CD4-positive, alpha-beta T cell treated with Interleukin-4 for 4 hours (primary cell): ENCODE results near the gene PITX1.

ENCODE experiments used
- DNase-seq: peaks from one replicate; pipeline ENCODE4 v3.0.0-alpha.2; 2020

Gene PITX1

DNA sequence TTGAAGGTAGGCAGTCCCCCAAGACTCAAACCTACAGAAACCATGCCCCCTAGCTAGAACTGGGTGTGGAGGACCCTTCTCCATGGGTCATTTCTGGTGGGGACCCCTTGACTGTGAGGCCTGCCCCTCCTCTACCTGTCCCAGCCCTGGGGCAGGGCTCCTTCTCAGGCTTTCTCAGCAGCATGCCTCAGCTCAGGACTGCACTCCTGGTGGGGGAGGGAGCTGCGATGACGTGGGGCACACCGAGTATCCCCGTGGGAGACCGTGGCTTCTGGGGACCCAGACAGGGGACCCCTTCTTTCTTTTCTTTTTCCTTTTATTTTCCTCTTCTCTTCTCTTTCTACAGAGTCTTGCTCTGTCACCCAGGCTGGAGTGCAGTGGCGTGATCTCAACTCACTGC is 27.0 kb upstream of the PITX1 start:
- DNase-seq: no peak

DNA sequence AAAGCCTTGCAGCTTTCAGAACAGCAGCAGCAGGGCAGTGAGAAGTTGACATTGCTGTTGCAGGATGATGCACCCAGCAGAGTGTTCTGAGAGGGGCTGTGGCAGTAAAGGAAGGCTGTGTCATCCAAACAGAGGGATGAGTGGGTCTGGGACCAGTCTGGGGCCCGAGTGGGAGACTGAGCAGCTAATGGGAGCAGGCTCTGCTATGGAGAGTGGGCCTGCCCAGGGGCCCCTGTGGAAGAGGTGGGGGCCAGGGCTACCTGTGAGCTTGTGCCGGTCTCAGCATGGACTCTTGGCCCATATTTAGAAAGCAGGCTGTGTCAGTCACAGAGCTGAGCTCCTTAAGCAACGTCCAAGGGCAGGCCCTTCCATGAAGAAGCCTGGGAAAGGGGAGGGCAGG is 26.0 kb upstream of the PITX1 start:
- DNase-seq: no peak

DNA sequence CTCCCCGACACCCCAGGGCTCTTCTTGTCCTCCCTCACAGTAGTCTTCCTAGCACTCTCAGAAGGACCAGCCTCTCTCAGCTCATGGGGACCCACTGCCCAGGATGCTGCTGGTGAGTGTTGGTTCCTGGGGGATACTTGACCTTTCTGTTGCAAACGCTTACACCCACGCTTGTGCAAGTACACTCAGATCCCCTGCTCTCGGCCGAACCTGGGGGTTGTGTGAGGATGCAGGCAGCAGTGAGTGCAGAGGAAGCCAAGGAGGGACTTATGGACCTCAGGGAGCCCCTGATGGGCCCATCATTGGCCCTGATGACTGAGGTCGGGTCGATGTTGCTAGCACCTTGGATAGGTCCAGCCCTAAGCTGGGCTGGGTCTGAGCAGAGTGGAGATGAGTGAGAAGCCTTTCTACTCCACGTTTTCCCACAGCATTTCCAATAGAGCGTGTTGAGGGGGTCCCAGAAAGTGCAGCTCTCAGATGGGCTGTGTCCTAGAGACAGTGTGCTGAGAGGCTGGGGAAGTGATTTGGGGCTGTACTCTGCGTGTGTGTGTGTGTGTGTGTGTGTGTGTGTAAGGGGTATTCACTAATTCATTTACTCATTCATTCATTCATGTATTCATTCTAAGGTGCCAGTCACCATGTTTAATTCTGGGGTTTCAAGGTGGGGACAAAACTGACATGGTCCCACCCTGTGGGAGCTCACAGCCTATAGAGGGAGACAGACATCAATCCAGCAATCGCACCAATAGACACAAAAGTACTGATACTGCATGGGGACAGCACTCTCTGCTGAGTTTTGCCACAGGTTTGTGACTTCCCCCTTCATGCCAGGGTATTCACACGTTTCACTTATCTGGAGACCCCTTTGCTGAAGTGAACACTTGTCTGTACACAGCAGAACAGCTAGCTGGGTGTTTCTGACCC is 25.2 kb upstream of the PITX1 start:
- no peak for DNase-seq

DNA sequence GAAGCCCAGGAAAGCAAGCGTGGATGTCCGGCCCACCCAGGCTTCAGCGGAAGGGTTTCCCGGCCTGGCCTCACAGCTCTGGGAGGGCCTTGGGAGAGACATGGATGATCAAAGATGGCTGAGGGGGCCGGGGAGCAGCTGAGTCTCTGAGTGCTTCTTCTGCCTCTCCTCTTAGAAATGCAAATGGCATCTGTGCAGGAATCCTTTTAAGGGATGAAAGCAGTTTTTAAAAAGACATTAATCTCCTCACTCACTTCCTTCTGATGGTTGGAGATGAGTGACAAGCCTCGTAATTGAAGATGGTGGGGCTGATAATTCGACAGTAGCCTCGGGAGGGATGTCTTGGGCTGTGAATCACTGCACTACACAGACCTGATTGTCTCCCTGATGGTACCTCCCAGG is 24.3 kb upstream of the PITX1 start:
- no peak for DNase-seq

DNA sequence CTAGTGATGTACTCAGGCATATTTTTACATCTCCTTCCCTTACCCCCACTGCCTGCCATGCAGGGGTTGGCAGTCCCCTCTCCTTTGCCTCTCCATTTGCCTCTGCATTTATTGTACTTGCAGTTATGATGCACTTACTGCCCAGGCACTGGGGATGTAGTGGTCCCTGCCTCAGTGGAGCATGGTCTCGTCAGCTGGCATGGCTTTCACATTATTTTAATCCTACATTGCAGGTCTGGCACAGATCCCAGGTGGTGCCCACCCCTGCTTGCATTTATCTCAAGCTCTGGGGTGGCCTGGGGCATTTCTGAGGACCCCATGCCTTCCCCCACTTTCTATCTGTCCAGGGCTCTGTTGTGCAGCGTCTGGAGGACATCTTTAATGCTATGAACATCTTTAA is 23.2 kb upstream of the PITX1 start:
- DNase-seq: no peak

DNA sequence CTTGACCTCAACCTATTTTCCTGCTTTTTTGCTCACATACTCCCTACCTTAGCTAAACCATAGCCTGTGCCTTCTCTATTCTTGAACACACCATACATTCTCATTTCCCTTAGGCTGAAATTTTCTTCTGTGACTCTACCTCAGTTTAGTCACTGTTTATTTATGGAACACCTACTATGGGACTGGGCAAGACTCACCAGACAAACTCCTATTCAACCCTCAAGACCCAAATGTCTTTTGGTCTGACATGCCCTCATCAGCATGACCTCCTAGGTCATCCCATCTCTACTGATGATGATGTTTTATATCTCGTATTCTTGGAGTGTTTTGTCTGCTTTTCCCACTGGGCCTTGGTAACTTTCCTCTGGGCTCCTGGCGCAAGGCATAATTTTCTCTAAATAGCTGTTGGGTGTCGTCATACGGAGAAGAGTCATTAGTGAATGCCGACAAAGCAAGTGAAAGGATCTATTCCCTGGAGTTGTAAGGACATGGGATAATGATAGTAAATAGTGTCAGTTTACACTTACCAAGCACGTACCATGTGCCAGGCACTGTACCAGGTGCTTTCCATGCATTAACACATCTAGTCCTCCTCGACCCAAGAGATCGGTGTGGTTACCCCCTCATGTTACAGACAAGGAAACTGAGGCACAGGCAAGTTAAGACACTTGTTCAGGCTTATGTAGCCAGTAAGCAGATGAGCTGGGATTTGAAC is 22.4 kb upstream of the PITX1 start:
- DNase-seq: no peak

DNA sequence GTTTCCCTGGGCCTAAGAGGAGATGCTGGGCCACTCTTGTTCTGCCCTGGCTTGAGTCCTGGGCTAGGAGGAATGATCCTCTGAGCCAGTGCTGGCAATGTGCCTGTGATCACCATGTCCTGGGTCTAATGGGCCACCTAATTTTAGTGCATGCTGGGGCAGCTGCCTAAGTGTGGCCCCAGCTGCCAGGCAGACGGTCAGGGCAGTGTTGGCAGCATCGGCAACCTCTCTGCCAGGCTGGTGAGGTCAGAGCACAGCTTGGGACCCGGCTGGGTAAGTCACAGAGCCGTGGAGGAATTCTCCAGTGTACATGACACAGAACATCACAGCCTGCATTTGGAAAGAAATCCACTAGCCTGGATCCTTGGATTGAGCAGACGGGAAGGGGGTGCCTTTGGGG is 21.4 kb upstream of the PITX1 start:
- DNase-seq: no peak

DNA sequence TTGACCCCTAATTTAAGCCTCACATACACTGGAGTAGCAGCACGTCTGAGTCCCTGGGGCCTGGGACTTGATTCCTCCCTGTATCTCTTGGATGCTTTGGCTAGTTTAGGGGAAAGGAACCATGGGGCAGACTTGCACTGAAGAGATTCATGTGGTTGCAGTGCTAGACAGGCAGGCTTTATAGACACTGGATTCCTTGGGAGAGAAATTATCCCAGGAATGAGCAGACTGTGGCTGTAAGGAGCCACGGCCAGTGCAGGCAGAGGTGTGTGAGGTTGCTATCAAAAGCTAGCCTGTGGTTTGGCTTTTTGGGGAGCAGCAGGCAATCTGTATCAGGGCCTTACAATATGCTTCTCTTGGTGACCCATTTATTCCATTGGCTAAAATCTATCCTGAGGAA is 20.5 kb upstream of the PITX1 start:
- no peak for DNase-seq

DNA sequence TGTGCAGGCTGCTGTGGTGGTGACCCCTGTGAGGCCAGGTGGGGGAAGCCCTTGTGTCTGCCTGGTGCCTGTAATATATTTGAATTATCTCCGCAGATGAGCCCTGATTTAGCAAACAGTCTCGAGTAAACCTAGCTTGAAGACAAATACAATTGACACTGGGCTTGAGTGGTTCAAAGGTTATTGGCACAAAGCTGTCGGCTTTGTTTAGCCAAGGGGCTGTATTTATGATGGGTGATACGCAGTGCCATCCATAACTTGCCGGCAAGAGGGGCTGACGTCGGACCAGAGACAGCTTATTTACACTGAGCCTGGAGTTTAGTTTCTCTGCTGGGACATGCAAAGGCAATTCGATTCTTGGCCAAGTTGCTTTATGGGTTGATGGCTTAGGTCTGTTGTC is 20.0 kb upstream of the PITX1 start:
- no peak for DNase-seq

DNA sequence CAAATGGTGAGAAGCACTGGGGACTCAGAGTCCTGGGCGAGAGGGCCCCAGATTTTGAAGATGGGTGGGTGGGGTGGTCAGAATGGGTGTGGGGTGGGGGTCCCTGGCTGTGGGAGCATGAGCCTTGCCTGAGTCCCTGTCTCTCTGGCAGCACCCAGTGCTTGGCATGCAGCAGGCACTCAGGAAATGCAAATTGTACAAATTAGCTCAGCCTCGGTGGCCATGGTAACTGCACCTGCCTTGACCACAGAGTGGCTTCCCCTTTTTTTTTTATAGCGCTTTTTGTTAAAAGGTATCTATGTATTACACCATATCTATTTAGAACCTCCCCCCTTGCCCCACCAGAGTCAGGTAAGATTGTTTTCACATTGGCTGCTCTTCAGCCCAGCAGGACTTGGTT is 19.2 kb upstream of the PITX1 start:
- DNase-seq: no peak

DNA sequence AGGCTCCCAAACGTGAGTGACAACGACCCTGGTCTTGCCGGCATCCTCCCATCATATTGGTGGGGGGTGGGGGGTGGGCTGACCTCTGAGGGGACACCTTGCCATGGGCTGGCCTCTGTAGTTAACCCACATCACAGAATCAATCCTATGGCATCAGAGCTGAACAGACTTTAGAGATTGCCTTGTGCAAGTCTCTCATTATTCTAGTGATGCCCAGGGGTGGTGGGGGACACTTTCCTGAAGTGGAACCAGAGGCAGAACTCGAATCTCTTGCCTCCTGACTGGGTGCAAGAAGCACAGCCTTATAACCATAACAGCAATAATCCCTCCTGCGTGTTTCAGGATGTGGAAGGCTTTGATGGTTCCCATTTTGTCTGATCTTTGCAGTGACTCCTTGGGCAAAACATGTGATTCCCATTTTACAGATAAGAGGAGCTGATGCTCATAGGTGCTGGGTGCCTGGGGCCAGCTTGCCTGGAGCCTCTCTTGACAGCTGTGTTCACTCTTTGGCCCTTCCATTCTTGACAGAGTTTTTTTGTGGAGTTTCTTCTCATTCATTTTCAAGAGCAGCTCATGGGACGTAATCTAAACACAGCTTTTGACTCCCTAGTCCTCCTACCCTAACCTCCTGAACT is 18.6 kb upstream of the PITX1 start:
- DNase-seq: no peak

DNA sequence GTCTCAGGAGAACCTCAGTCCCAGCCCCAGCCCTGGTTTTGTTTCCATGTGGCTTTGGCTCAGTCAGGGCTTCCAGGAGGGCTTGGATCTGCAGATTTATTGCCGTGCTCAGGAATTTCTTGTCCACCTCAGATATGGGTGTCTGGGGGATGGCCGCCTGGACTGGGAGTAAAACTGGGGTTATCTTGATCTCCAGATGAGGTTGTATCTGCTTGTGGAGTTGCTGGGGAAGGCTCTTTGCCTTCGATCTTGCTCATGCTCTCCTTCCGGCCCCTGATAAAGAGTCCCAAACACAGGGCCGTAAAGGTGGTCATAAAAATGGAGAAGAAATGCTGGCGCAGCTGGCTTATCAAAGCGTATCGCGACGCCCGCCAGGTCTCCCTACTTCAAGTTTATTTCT is 17.8 kb upstream of the PITX1 start:
- DNase-seq: no peak

DNA sequence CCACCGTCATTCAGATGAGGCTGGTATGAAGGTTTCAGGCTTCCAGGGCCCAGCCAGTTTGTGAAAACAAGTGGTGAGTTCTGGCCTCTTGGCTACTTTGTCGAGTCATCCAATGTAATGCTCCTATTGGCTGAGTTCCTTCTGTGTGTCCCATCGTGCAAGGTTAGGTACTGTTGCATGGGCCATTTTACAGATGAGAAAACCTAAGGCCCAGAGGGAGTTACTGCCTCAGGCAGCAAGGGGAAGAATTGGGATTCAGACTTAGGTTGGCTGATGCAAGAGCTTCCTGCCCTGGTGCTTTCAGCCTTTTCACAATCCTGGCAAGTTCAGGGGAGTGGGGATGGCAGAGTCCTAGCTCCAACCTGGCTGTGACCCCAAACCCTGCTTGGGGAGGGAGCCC is 17.4 kb upstream of the PITX1 start:
- no peak for DNase-seq

DNA sequence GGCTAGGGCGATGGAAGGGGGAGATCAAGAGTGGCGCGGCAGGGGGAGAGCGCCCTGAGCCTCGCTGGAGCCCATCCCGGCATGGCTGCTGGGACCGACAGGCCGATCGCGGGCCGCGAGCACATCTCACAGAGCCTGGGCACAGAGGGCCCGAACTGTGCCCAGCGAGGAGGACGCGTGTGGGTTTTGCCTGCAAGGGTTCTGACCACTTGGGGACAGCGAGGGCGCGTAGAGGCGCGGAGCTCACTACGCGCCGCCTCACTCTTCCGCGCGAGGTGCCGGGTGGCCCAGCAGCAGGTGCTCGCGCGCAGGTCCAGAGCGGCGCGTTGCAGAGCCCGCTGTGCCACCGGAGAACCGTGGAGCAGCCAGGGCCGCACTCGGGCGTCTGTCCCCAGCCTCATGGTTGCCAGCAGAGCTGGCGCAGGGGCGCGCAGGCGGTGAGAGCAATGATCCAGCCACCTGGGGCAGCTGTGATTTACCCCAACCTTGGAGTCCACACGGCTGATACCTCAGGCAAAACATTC is 16.3 kb upstream of the PITX1 start:
- no peak for DNase-seq

DNA sequence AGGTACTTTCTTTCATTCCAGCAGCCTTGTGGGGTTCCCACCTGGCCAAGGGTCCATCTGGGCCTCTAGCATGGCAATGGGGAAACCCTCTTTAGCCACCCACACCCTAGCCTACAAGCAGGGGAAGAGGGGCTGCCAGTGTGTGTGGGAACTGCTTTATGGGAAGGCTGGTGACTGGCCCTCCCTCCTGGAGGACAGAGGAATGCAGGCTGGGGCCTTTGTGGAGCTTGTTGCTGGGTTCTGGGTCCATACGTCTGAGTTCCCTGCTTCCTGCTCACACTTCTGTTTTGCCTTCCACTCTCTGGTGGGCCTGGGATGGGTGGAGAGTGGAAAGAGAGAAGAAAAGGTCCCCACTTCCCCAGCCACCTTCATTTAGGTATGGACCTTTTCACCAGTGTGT is 14.9 kb upstream of the PITX1 start:
- DNase-seq: no peak

DNA sequence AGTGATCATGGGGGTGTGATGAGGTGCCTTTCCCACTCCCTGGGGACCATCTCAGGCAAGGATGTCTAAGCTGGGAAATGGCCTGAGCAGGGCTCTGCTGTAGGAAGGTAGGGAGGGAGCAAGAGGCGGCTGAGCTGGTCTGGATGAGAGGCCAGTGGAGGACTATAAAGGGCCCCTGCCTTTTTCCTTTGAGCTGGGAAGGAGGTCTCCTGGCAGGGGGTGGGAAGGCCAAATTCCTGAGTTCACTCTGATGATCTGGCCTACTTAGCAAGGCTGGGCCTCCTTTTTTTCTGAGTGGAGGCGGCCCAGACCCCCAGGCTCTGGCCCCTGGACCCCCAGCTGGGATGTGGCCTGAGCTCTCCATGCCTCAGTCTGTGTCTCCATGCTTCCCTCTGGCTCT is 14.3 kb upstream of the PITX1 start:
- no peak for DNase-seq

DNA sequence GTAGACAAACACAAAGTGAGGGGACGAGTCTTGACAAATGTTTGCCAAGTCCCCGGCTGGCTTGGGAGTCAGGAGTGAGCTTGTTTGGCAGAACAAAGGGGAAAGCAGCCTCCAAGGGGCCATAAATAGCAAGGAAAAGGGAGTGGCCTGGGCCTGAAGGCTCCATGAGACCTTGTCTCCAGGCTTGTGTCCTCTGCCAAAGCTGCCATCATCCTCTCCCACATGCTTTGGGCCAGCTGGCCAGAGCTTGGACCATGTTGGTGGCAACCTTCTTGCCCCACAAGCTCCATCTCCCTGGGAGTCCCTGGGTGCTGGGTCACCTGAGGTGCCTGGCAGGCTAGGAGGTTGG is 13.3 kb upstream of the PITX1 start:
- no peak for DNase-seq

DNA sequence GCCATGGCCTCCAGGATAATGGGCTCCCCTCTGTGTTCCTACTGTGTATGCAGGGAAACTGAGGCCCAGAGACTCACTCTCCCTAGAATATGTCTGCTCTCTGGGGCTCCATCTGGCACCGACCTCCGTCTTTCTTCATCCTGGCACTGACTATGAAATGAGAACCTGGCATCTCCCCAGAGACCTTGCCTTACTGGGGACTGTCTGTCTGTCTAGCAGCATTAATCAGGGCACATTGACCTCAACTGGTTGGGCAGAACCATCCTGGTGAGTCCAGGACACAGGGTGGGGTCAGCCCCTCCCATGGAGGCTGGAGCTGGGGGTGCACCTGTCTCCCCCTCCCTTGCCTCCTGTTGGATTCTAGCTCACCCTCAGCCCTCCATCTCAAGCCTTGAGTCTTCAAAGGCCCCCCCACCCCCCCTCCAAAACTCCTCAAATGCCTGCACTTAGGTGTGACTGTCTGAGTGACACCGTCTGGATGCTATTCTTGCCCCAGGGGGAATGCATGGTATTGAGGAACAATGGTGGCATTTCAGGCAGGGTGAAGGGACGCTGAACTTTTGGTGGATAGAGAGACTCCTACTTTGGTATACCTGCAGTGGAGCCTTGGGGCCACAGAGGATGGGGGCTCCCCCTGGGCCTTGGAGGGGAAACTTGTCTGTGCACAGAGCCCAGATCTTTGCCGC is 12.8 kb upstream of the PITX1 start:
- no peak for DNase-seq

DNA sequence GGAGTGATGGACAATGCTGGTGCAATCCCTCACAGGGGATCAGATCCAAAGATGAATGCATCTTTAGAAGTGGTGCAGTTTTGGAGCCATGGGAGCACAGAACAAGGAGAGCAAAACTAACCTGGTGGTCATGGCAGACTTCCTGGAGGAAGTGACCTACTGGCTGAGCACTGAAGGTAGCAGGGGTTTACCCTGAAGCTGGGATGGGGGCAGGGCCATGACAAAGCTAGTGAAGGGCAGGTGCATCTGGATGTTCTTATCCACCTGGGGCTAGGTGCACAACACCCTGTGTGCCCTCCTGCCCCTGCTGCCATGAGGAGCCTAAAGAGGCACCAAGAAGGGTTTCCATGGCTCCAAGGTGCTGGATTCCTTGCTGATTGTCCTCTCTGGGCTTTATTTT is 11.5 kb upstream of the PITX1 start:
- DNase-seq: no peak

DNA sequence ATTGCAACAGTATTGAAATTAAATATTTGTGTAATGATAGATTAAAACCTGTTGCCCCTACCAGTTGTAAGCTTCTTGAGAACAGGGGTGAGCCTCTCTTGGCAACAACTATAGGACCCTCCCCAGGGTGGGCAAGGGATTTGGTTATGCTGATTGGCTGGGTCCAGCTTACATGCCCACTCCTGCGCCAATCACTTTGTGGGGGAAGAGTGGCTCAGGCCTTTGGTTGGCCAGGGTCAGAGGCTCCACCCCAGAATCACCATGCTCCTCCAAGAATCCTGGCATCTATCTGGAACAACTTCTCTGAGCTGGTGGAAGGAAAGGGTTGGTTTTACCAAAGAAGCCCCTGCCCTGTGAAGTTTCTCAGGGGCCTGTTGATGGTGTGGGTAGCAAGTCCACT is 8.6 kb upstream of the PITX1 start:
- DNase-seq: no peak

DNA sequence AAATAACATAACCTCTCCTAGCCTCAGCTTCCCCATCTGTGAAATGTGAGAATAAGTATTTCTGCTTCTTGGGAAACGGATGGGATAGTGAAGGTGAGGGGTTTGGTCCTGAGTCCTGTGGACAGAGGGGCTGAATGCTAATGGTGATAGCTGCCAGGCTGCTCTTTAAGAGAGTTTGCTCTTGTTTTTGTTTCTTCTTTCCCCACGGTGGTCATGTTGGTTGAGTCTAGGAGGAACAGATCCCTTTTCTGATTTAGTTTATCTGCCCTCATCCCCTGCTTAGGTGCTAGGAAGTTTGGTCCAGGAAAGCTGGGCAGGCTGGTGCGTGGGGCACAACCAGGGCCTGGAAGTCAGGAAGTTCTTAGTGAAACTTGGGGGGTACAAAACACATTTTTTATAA is 7.7 kb upstream of the PITX1 start:
- no peak for DNase-seq

DNA sequence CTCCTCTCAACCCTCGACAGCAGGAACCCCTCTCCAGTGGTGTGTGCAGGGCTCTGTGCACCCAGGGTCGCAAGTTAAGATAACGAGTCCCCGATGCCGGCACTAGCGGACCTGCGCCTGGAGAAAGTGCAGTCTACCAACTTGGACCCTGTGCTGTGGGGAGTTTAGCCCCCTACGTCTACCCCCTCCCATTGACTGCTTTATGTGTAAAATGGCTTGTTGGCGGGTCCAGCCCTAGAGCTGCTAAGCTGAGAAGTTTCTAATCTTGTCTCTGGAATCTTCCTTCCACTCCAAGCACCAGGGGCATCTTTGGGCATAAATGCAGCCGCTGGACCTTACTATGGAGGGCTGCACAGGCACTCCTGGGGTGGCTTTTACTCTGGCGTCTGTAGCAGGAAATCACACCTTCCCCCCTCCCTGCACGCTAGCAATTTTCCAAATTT is 7.1 kb upstream of the PITX1 start:
- DNase-seq: no peak
